ENCODE measurements around the gene CDKN2AIP.

DNA sequence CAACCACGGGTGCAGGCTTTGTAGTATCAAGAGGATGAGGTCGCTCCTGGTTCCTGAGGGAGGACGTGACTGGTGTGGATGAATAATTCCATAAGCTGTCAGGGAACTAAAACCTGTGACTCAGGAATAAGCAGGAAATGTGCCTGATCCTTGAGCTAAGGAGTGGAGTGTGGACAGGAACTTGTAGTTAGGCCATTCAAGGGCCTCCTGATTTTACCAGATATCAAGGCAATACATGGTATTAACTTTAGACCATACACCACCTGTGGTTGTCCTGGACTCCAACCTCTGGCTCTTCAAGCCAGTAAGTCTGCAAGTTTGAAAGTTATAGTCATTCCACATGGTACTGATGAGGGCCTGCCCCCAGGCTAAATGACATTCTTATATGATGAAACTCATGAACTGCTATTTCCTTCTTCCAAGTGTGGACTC is 48.4 kb downstream of the CDKN2AIP start:
- TF ChIP-seq, protein P1, sequence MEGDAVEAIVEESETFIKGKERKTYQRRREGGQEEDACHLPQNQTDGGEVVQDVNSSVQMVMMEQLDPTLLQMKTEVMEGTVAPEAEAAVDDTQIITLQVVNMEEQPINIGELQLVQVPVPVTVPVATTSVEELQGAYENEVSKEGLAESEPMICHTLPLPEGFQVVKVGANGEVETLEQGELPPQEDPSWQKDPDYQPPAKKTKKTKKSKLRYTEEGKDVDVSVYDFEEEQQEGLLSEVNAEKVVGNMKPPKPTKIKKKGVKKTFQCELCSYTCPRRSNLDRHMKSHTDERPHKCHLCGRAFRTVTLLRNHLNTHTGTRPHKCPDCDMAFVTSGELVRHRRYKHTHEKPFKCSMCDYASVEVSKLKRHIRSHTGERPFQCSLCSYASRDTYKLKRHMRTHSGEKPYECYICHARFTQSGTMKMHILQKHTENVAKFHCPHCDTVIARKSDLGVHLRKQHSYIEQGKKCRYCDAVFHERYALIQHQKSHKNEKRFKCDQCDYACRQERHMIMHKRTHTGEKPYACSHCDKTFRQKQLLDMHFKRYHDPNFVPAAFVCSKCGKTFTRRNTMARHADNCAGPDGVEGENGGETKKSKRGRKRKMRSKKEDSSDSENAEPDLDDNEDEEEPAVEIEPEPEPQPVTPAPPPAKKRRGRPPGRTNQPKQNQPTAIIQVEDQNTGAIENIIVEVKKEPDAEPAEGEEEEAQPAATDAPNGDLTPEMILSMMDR (IDR thresholded peaks at IDR 0.05): no peak
- TF ChIP-seq EZH2 (IDR thresholded peaks at IDR 0.05; ENCODE audit: borderline replicate concordance, insufficient read depth, low read depth, low read length, poor library complexity, severe bottlenecking): no peak
